ENCODE measurements around the gene PARP9.

- TF ChIP-seq ZNF770 (CRISPR knock-in tag; IDR thresholded peaks at IDR 0.05) (no peak), POLR2AphosphoS5 (IDR thresholded peaks at IDR 0.05; ENCODE audit: low read depth, low read length) (no peak), NFRKB (IDR thresholded peaks at IDR 0.05) (no peak), SAFB2 (CRISPR knock-in tag; IDR thresholded peaks at IDR 0.05; ENCODE audit: borderline replicate concordance, low read depth) (no peak)
Observed at GRCh38 chr3:122536632-122537001, 27.5 kb downstream of the PARP9 start.
